ENCODE measurements around the gene CYB5RL. TPM values are rescaled to one million over a fixed set of nuclear protein-coding genes. Genes with fewer than 3 reads are reported as not detected.

CYB5RL gene
- total and polyA plus RNA-seq, 2 donors (not counting 3 experiments of a cell fraction or from before 2014, with no cell fraction given): 5.8 to 8.6 TPM

DNA sequence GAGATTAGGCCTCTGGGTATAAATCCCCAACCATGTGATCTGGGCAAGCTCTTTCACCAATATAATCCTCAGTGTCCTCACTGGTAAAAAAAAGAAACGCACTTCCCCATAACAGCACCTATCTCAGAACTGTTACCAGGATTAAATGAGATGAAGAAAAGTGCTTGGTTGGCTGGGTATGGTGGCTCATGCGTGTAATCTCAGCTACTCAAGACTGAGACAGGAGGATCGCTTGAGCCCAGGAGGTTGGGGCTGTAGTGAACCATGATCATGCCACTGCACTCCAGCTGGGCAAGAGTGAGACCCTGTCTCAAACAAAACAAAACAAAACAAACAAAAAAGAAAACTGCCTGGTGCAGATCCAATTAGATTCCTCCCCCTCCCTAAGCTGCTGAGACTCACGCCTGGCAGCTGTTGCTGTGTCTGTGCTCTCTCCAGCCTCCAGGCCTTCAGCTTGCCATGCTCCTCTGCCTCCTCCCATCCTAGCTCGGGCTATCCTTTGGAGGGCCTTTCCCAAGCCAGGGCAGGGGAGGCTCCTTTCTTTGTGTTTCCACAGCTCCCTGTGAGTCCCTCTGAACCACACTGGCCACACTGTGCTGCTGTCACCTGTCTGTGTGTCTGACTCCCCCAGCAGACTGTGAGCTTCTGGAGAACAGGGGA, 19.0 kb downstream of the CYB5RL start:
- no peaks in the 10 kb centered on the region for H3K9me3 ChIP-seq (replicated peaks; ENCODE audit: control insufficient read depth, insufficient read depth, low read length)
- no TSS peak for BruUV-seq (replicated peaks)
- dilution Hi-C loops (cut with MboI; ENCODE audit: extremely low pct_ligation_motif_present, low sequenced_read_pairs): no loop called here

More for the DNA sequence above, 19.0 kb downstream of the CYB5RL start:
- POLR2A ChIA-PET: interaction anchor here (0.5 kb wide), 1 partner anchor 294 kb away, joined by 4 read pairs; no protein-coding TSS in a partner anchor
- no peaks in the 10 kb centered on the region for H3K36me3 ChIP-seq (ENCODE audit: control insufficient read depth in 2 of 2, extremely low read depth in 1 of 2, insufficient read depth in 2 of 2, low read length in 2 of 2)
- H3K79me2 ChIP-seq (ENCODE audit: control insufficient read depth, insufficient read depth, low read length): no peaks in the 10 kb centered on the region
- TF ChIP-seq, protein P1, sequence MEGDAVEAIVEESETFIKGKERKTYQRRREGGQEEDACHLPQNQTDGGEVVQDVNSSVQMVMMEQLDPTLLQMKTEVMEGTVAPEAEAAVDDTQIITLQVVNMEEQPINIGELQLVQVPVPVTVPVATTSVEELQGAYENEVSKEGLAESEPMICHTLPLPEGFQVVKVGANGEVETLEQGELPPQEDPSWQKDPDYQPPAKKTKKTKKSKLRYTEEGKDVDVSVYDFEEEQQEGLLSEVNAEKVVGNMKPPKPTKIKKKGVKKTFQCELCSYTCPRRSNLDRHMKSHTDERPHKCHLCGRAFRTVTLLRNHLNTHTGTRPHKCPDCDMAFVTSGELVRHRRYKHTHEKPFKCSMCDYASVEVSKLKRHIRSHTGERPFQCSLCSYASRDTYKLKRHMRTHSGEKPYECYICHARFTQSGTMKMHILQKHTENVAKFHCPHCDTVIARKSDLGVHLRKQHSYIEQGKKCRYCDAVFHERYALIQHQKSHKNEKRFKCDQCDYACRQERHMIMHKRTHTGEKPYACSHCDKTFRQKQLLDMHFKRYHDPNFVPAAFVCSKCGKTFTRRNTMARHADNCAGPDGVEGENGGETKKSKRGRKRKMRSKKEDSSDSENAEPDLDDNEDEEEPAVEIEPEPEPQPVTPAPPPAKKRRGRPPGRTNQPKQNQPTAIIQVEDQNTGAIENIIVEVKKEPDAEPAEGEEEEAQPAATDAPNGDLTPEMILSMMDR (IDR thresholded peaks at IDR 0.05; ENCODE audit: extremely low read depth in 1 of 2, insufficient read depth in 1 of 2, low read depth in 1 of 2, low read length in 2 of 2): no peak
- no peak overlapping the region for H3K4me2 ChIP-seq (ENCODE audit: insufficient read depth, low read length)
- H3K9ac ChIP-seq (replicated peaks; ENCODE audit: extremely low read depth, insufficient read depth, low read length): no peak overlapping the region
- FAIRE-seq (no peak), DNase-seq (ENCODE audit: low read depth, low spot score) (no peak)
- peaks cover 5% of the 10 kb centered on the region for H3K4me1 ChIP-seq (ENCODE audit: control insufficient read depth, extremely low read depth, insufficient read depth, low read length)
- intact Hi-C loops (cut with micrococcal nuclease): loop anchor here (1.0 kb wide), 1 partner anchor 308 kb away; no protein-coding TSS in a partner anchor
- H3K4me3 ChIP-seq (replicated peaks in 1 of 3; ENCODE audit: insufficient read depth in 1 of 3, low read depth in 1 of 3, low read length in 3 of 3): no peak overlapping the region
- H3K27ac ChIP-seq (ENCODE audit: insufficient read depth, low read depth, low read length): no peak overlapping the region
- H2AFZ ChIP-seq (ENCODE audit: low read depth, low read length): no peak overlapping the region
- no peaks in the 10 kb centered on the region for H3K27me3 ChIP-seq (ENCODE audit: control insufficient read depth in 2 of 2, insufficient read depth in 2 of 2, low read length in 2 of 2)
- H4K20me1 ChIP-seq (replicated peaks; ENCODE audit: control insufficient read depth, extremely low read depth, insufficient read depth, low read length): no peaks in the 10 kb centered on the region
- H3K9me1 ChIP-seq (replicated peaks; ENCODE audit: control insufficient read depth, extremely low read depth, insufficient read depth, low read length): no peaks in the 10 kb centered on the region
- CTCF ChIA-PET: interaction anchor here (0.6 to 4.1 kb wide), 16 partner anchors 8 to 308 kb away, joined by 3 to 21 read pairs (median 5); partner anchors contain the start of genes CYB5RL, MRPL37 and SSBP3

Data from endothelial cell of umbilical vein (primary cell).